ENCODE data around the gene HHIPL1. TPM values are rescaled to one million over a fixed set of nuclear protein-coding genes. Genes with fewer than 3 reads are reported as not detected.

The HHIPL1 gene
- polyA plus RNA-seq, 1 experiment = 1.1 TPM

DNA sequence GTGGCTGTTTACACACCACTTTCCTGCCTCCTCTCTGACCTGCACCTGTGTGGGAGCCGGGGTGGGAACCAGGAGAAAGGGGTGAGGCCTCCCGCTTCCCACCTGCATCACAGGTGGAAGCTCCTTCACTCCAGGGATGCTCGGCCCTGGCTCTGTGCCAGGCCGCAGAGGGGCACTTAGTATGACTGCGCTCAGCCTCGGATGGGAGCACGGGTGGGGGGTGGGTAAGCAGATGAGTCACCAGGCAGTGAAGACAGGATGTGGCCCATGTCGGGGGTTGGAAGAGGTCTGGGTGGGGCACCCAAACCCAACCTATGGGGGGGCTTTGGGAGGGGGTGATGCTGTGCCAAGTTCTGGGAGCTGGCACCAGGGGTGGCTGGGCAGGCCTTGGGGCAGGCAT is 31.7 kb downstream of the HHIPL1 start:
- H3K27me3 ChIP-seq (ENCODE audit: control insufficient read depth, insufficient read depth, low read length) = peaks cover 20% of the 10 kb centered on the region
- TF ChIP-seq, protein P1, sequence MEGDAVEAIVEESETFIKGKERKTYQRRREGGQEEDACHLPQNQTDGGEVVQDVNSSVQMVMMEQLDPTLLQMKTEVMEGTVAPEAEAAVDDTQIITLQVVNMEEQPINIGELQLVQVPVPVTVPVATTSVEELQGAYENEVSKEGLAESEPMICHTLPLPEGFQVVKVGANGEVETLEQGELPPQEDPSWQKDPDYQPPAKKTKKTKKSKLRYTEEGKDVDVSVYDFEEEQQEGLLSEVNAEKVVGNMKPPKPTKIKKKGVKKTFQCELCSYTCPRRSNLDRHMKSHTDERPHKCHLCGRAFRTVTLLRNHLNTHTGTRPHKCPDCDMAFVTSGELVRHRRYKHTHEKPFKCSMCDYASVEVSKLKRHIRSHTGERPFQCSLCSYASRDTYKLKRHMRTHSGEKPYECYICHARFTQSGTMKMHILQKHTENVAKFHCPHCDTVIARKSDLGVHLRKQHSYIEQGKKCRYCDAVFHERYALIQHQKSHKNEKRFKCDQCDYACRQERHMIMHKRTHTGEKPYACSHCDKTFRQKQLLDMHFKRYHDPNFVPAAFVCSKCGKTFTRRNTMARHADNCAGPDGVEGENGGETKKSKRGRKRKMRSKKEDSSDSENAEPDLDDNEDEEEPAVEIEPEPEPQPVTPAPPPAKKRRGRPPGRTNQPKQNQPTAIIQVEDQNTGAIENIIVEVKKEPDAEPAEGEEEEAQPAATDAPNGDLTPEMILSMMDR (IDR thresholded peaks at IDR 0.05; ENCODE audit: low read depth, low read length) = no peak
- POLR2A ChIA-PET = no interaction called here
- peaks cover 26% of the 10 kb centered on the region for H3K9me3 ChIP-seq (ENCODE audit: control insufficient read depth, insufficient read depth, low read length)
- H3K4me3 ChIP-seq (ENCODE audit: low read depth, low read length) = no peak overlapping the region
- H3K27ac ChIP-seq (ENCODE audit: low read depth, low read length) = no peak overlapping the region
- CTCF ChIA-PET = no interaction called here
- DNase-seq (ENCODE audit: low read depth, low spot score) = no peak

DNA sequence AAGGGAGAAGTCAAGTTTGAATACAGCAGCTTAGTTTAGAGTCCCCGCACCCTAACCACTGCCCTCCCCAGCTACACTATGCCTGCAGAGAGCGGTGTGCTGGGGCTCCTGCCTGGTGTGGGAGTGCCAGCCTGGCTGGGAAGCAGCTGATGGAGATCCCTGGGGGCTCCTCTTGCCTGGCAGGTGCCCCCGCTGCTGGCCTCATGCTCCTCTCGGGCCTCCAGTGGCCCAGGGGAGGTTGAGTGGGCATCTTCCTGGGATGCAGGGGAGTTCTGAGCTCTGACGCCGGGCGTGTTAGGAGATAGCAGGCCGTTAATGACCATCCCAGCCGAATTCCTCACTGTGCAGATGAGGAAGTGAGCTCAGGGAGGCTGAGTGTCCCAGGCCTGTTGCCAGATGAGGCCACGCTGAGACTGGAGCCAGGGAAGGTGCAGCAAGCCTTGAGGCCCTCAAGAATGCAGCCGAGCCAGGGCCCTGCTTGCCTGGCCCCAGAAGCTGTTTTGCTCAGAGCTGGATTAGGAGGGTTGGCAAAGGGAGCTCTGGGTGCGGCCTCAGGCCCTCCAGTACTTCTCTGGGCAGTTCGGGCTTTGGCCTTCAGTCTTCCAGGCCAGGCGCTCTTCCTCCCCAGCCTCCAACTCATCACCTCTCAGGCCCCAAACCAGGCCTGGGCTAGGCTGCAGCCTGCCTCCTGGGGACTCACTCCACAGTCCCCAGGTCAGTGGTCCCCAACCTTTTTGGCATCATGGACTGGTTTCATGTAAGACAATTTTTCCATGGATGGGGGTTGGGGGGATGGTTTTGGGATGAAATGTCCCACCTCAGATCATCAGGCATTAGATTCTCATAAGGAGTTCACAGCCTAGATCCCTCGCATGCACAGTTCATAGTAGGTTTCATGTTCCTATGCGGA is 32.6 kb downstream of the HHIPL1 start:
- ChIA-PET CTCF (interaction anchor here (0.9 kb wide), 2 partner anchors 208 to 222 kb away, joined by 3 to 5 read pairs; no protein-coding TSS in a partner anchor), POLR2A (interaction anchor here (0.6 kb wide), 1 partner anchor 36 kb away, joined by 3 read pairs; no protein-coding TSS in a partner anchor)
- peaks cover 26% of the 10 kb centered on the region for H3K9me3 ChIP-seq (ENCODE audit: control insufficient read depth, insufficient read depth, low read length)
- TF ChIP-seq, protein P1 (IDR thresholded peaks at IDR 0.05; ENCODE audit: low read depth, low read length) = no peak
- H3K4me3 ChIP-seq (ENCODE audit: low read depth, low read length) = no peak overlapping the region
- no peak overlapping the region for H3K27ac ChIP-seq (ENCODE audit: low read depth, low read length)
- H3K27me3 ChIP-seq (ENCODE audit: control insufficient read depth, insufficient read depth, low read length) = peaks cover 13% of the 10 kb centered on the region
- DNase-seq (ENCODE audit: low read depth, low spot score) = no peak

GRCh38 chr14:99678198-99678597 is 33.3 kb downstream of the HHIPL1 start:
- no peak overlapping the region for H3K4me3 ChIP-seq (ENCODE audit: low read depth, low read length)
- CTCF ChIA-PET = interaction anchor here (3.2 kb wide), 1 partner anchor 208 kb away, joined by 10 read pairs; no protein-coding TSS in a partner anchor
- TF ChIP-seq, protein P1 (IDR thresholded peaks at IDR 0.05; ENCODE audit: low read depth, low read length) = no peak
- no peak overlapping the region for H3K27ac ChIP-seq (ENCODE audit: low read depth, low read length)
- H3K27me3 ChIP-seq (ENCODE audit: control insufficient read depth, insufficient read depth, low read length) = peaks cover 12% of the 10 kb centered on the region
- peaks cover 26% of the 10 kb centered on the region for H3K9me3 ChIP-seq (ENCODE audit: control insufficient read depth, insufficient read depth, low read length)
- DNase-seq (ENCODE audit: low read depth, low spot score) = no peak
- POLR2A ChIA-PET = interaction anchor here (0.6 kb wide), 1 partner anchor 35 kb away, joined by 3 read pairs; no protein-coding TSS in a partner anchor

DNA sequence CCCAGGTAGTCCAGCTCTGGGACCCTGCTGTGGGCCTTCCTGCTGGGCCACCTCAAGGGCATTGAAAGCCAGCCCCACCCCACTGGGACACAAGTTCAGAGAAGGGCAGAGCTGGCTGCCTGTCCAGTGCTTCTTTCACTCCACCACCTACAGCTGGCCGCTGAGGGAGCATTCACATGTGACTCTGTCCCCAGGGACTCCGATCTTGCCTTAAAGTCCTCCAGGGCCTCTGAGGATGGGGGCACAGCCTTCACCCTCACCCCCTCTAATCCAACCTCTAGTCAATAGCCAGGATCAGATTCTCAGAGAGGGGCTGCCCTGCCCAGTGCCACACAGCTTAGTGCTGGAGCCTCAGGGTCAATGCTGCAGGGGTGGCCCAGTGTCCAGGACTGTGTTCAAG is 34.2 kb downstream of the HHIPL1 start:
- Histone ChIP-seq H3K4me3 (ENCODE audit: low read depth, low read length) (no peak overlapping the region), H3K27me3 (ENCODE audit: control insufficient read depth, insufficient read depth, low read length) (peaks cover 12% of the 10 kb centered on the region), H3K9me3 (ENCODE audit: control insufficient read depth, insufficient read depth, low read length) (peaks cover 26% of the 10 kb centered on the region), H3K27ac (ENCODE audit: low read depth, low read length) (no peak overlapping the region)
- ChIA-PET POLR2A (no interaction called here), CTCF (interaction anchor here (2.0 to 3.2 kb wide), 2 partner anchors 206 to 207 kb away, joined by 5 to 10 read pairs; no protein-coding TSS in a partner anchor)
- TF ChIP-seq, protein P1 (IDR thresholded peaks at IDR 0.05; ENCODE audit: low read depth, low read length) = no peak
- DNase-seq (ENCODE audit: low read depth, low spot score) = no peak

- no peak overlapping the region for H3K4me3 ChIP-seq (ENCODE audit: low read depth, low read length)
- H3K27ac ChIP-seq (ENCODE audit: low read depth, low read length) = no peak overlapping the region
- DNase-seq (ENCODE audit: low read depth, low spot score) = no peak
- H3K9me3 ChIP-seq (ENCODE audit: control insufficient read depth, insufficient read depth, low read length) = peaks cover 26% of the 10 kb centered on the region
- peaks cover 12% of the 10 kb centered on the region for H3K27me3 ChIP-seq (ENCODE audit: control insufficient read depth, insufficient read depth, low read length)
- ChIA-PET POLR2A (no interaction called here), CTCF (interaction anchor here (0.5 to 3.2 kb wide), 5 partner anchors 203 to 231 kb away, joined by 3 to 10 read pairs (median 4); no protein-coding TSS in a partner anchor)
- TF ChIP-seq, protein P1 (IDR thresholded peaks at IDR 0.05; ENCODE audit: low read depth, low read length) = no peak
Observed at GRCh38 chr14:99679543-99679942, 34.6 kb downstream of the HHIPL1 start.

Measured in AG04450 (cell line).